Measurements from ENCODE around the gene SRPK3.
"Not testable (repeated sequence)": the region's sequence is repeated elsewhere in the genome, so short reads cannot be mapped to it uniquely, and the experiment has no call there.

Gene SRPK3

DNA sequence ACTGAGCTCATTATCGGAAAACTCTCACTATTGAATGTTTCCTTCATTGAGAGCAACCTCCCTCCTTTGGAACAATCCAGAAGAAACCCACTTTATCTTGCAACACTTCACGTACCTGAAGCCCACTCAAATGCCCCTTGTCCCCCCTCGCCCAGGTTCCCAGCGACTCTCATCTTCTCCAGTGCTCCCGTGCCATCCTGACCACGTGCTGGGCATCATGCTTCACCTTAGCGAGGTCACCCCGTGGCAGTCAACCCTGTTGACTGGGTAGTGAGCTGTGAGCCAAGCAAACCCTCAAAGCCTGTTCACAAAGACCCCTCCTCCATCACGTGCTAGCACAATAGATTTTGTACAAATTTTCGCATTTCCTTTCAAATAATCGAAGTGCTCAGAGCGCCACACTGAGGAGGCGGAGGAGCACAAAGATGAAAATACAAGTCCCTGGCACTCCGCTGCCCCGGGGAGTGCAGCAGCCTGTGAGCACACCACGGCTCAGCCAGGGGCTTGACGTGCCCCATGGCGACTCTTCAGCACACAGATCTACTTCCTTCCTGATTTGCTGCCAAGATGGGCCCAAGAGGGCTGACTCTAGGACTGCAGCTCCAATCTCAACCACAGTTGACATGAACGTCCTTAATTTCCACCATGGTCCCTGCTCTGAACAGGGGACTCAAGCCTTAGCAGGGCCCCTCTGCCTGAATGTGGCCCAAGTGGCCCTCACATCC, 33.9 kb downstream of the SRPK3 start:
- DNase-seq, result no peak

GRCh38 chrX:153816831-153817690, 36.2 kb downstream of the SRPK3 start:
- no peak for DNase-seq

DNA sequence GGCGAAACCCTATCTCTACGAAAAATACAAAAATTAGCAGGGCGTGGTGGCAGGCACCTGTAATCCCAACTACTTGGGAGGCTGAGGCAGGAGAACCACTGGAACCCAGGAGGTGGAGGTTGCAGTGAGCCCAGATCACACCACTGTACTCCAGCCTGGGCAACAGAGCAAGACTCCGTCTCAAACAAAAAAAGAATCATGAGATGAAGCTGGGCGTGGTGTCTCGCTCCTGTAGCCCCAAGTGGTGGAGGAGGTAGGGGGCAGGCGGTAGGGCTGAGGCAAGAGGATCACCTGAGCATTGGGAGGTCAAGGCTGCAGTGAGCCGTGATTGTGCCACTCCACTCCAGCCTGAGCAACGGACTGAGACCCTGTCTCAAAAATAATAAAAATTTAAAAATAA, 37.2 kb downstream of the SRPK3 start:
- not testable (repeated sequence) for DNase-seq

DNA sequence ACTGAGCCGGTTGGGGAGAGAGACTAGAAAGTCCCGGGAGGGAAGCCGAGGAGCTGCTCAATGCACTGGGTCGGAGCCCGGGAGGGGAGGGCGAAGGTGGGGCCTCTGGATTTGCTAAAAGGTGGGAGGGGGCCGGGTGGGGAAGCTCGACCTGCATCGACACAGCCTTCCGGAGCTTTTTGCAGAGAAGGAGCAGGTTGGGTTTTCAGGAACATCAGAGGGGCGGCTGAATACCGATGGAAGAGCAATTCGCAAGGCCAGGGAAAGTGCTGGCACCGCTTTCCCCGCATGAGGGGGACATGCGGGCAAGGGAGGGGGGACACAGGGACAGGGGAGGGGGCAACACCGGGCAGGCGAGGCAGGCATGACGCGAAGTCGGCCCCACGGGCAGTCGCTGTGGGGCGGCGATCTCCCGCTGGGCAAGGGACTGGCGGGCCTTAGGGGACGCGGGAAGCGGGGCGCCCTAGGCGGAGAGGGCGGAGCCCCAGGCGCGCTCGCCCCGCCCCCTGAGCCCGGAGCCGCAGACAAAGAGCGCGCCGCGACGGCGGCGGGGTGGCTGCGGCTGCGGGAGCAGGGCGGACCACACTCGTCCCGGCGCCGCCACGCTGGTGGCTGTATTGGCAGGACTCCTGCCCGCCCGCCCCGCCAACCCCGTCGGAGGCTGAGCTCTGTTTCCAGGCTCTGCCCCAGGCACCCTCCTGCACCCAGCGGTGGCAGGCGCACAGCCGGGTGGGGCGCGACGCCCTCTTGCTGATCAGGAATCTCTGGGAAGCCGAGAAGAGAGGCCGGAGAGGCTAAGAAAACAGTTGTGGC, 37.9 kb downstream of the SRPK3 start:
- DNase-seq, result no peak

DNA sequence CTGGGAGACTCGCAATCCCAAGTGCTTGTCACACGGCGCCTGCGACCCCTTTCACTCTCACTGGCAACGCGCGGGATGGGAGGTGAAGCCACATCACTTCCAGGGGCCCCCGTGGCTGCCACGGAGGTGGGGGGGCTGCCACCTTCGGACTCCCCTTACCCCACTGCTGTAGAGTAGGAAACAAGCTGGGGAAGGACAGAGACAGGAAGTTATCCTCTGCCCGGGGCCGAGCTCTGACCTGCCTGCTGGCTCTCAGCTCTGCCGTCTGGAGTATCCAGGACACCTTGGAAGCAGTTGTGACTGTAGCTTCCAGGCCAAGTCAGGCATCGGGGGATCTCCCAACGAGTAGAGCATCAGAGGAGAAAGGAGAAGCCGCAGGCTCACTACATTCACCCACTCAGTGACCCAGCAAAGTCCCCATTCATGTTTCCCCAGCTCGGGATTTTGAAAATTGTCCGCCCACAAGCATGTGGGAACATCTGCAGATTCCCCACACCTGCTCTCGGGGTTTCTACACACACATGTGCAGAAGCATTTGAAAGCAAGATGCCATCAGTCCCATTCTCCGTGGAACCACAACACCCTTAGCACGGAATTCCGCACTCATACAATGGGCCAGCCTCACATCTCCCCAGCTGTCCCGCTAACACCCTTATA, 38.7 kb downstream of the SRPK3 start:
- no peak for DNase-seq

GRCh38 chrX:153820601-153821000, 39.8 kb downstream of the SRPK3 start:
- DNase-seq, result no peak

DNA sequence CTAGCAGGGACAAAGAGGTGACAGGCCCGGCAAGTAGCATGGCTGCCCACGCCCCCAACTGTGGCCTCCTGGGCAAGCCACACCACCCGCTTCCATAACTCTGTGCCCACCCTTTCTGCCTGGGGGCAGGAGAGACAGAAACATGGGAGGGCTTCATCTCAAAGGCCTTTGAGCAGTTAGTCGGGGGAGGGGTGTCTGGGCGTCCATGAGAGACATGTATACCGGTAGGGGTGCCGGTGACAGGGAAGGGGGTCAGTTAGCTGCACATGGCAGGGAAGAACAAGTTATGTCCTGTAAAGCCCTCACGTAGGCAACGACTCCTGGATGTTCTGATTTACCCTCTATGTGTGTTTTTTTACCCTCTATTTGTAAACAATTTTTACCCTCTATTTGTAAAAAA, 40.2 kb downstream of the SRPK3 start:
- DNase-seq, result no peak

- DNase-seq, result no peak
Measured at GRCh38 chrX:153824348-153824747, 43.5 kb downstream of the SRPK3 start.

DNA sequence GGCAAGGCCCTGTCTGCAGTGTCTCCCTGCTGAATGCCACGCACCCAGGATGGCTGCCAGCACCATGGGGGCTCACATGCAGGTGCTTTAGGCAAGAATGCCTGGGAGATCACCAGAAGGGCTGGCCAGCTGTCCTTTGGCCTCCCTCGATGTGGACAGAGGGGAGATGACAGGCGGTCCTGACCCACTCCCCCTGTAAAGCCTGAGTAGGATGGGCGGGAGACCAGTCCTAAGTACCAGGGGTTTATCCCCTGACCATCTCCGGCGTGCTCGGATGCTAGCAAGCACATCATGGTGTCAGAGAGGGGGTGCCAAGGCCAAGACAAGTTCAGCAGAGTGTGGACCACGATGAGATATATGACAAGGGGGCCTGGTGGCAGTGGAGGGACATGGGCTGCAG, 44.2 kb downstream of the SRPK3 start:
- DNase-seq, result no peak

GRCh38 chrX:153827016-153827415, 46.2 kb downstream of the SRPK3 start:
- DNase-seq, result no peak

DNA sequence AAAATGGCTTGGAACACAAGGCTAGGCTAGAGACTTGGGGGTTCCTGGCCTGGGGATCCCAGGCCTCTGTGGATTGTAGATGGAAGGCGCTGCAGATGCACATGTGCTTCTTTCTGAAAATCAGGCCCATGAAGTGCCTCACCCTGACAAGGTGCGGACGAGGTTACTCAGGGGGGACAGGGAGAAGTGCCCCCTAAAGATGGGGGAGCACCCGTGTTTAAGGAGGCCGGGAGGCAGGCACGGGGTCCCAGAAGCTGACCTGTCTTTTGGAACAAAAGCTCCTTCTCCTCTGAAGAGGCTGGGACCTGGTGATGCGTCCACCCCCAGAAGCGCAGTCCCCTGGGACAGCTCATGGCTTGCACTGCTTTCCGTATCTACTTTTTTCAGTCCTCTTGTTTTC, 47.1 kb downstream of the SRPK3 start:
- DNase-seq, result no peak

DNA sequence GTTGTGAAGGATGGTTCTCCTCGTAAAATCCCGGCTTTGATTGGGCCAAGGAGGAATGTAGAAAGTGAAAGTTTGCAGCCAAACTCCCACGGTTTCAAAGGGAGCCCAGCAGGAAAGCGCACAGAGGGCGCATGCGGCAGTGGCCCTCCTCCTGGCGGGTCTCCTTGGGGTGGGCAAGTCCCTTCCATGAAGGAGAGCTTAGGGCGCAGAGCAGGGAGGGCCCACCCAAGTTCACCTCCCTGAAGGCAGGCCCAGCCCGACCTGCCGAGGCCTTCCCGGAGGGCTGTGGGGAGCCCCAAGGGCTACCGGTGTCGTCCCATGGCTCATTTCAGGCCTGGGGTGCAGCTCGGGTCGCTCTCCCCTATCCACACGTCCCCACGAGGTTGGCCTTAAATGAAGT, 47.5 kb downstream of the SRPK3 start:
- DNase-seq, result no peak

GRCh38 chrX:153828723-153829548, 48.1 kb downstream of the SRPK3 start:
- DNase-seq, result no peak

DNA sequence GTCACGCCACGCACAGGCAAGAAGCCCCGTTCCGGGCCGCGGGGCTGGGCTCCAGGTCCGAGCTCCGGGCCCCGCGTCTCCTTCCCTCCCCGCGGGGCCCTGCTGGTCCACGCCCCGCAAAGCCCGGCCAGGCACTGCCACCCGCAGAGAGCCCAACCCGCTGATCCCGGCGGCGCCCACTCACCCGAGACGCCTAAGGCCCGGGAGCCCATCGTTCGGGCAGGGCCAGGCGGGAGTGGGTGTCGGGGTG, 48.6 kb downstream of the SRPK3 start:
- DNase-seq, result no peak

DNA sequence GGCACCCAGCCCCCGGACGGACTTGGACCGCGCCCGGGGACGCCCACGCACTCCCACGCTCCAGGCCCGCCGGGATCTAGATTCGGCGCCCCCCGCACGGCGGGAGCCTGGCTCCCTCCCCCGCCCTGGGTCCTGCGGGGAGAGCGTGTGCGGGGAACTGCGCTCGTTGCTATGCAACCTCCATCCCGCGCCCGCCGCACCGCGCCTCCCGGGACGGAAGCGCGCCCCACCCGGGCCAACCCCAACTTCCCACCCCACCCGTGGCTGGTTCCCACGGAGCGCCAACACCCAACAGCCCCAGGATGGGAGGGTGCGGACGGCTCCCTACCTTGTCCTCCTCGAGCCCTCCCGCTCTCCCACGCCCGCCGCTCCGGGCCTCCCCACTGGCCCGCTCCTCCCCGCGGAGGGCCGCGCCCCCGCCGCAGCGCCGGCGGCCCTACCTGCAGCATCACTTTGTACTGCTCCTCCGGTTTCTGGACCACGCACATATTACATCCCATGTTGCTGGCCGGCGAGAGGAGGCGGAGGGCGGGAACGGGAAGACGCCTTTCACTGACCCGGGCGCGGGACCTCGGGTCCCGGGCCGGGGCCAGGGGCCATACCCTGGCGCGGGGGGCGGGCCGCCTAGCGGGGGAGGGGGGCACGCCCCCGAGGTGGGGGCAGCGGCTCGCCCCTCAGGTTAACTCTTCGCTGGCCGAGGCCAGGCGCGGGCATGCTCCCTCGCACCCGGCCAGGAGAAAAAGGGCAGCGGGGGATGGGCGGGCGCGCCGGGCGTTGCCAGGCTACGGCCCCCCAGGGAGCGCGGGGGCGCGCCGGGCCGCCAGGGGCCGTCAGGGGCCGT, 49.2 kb downstream of the SRPK3 start, which contains the start of gene PDZD4:
Gene PDZD4 (minus strand): TSS at position 746 of the 841 bp plus-strand sequence. CDS start 246 bp downstream, at position 500.
- DNase-seq, result no peak

DNA sequence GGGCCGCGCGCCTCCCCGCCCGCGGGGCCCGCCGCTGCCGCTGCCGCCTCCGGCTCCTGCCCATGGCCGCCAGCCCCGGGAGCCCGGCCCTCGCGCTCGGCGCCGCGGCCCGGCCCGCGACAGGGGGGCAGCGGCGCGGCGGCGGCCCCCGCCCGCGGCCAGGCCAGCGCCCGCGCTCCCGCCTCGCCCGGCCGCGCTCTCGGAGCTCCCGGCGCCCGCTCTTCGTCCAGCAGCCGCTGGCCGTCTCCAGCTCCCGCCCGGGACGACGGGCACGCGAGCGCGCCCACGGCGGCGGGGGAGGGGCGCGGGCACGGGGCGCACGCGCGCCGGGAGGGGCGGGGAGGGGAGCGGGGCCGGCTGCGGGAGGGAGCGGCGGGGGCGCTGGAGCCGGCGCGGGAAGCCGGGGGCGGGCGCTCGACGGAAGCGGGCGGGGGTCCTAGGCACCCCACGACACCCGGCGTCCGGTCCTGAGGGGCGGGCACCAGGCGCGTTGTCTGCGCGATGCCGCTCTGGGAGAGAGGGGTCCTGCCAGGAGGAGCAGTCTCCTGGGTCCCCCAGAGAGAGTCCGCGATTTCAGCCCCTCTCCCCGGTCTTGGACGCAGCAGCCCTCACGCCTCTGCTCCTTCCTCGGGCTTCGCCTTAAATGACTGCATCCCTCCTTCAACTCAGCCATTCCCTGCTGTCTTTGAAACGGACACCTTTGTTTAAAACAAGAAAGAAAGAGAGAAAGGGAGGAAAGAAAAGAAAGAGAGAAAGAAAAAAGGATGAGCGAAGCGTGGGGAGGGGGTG, 50.0 kb downstream of the SRPK3 start:
- DNase-seq, result no peak

DNA sequence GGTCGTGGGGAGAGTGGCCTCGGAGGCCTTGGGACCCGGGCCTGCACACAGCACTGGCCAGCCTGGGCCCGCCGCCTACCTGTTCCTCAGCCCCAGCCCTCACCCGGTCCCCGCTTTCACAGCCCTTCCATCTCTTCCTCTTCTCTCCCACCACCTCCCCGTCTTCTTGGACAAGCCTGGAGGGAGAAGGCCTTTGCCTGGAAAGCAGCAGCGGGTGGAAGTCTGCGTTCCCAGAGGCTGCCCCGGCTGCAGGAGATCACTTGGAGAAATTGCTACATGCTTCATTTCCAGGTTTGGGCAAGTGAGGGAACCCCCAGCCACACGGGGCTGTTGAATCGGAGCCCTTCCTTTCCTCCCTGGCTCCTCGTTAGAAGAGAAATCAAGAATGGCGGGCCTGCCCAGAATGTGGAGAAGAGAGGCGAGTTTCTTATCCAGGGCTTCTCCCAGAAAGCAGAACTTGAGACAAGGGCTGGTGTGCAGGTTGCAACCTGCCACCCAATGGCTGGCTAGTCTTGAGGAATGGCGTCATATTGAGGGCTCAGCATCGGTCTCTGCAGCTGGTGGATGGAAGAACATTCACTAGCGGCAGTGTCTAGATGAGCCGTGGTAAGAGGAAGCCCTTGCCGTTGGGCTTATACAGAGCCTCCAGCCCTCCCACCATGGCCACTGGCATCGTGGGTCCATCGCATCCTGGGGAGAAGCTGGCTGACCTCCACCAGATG, 50.7 kb downstream of the SRPK3 start:
- DNase-seq, result no peak

- DNase-seq, result no peak
Measured at GRCh38 chrX:153832728-153833127, 51.9 kb downstream of the SRPK3 start.
